Cardiac muscle cell (in vitro differentiated cells and primary cell): ENCODE results near the gene CCNG2. TPM values are rescaled to one million over a fixed set of nuclear protein-coding genes. Genes with fewer than 3 reads are reported as not detected.
"Not testable (repeated sequence)": the region's sequence is repeated elsewhere in the genome, so short reads cannot be mapped to it uniquely, and the experiment has no call there.

Source experiments
- DNase-seq, 2 donors: peaks; one replicate each; pipeline versions ENCODE4 v3.0.0 to v3.0.0-alpha.2; 2010 to 2017; ENCODE audit warnings: low read depth in 1 of 2, low spot score in 1 of 2
- H3K27ac ChIP-seq: fragments of 200-600 bp; sonication (generic); 2 replicates; pipeline ENCODE4 v1.5.1; 2016
- H3K27me3 ChIP-seq: fragments of 200-600 bp; sonication (generic); 2 replicates; pipeline ENCODE4 v1.6.0; 2016; ENCODE audit warnings: control low read depth
- H3K36me3 ChIP-seq: fragments of 200-600 bp; sonication (generic); 2 replicates; pipeline ENCODE4 v1.5.1; 2016; ENCODE audit warnings: control low read depth
- H3K4me1 ChIP-seq: fragments of 200-600 bp; sonication (generic); 2 replicates; pipeline ENCODE4 v1.8.1; 2017; ENCODE audit warnings: low read depth, mild to moderate bottlenecking, mixed run types
- H3K4me3 ChIP-seq: fragments of 200-600 bp; sonication (generic); 2 replicates; pipeline ENCODE4 v1.5.1; 2016; ENCODE audit warnings: mild to moderate bottlenecking
- H3K9me3 ChIP-seq: fragments of 200-600 bp; sonication (generic); 2 replicates; pipeline ENCODE4 v1.5.1; 2017; ENCODE audit warnings: low read depth, mild to moderate bottlenecking, control low read depth
- polyA plus RNA-seq: library from polyadenylated mRNA; unstranded; fragments of >200 nt; fragmentation: Nextera tagmentation; extraction: Ambion mirVana; gene quantifications from 2 replicates; pipeline ENCODE4 v1.2.1, GENCODE V29; 2016
- total RNA-seq: library from RNA; depleted of rRNA; stranded (reverse); fragments of >200 nt; gene quantifications from 2 replicates; pipeline ENCODE4 v1.2.3, GENCODE V29; 2016
- TF ChIP-seq, protein P1 (sequence below): IDR thresholded peaks from 2 replicates; pipeline ENCODE4 v1.5.1; 2012; ENCODE audit warnings: low read depth, mild to moderate bottlenecking, low read length

CCNG2 gene
- total and polyA plus RNA-seq, 2 experiments from 2014 or later = 15.0 to 18.3 TPM

DNA sequence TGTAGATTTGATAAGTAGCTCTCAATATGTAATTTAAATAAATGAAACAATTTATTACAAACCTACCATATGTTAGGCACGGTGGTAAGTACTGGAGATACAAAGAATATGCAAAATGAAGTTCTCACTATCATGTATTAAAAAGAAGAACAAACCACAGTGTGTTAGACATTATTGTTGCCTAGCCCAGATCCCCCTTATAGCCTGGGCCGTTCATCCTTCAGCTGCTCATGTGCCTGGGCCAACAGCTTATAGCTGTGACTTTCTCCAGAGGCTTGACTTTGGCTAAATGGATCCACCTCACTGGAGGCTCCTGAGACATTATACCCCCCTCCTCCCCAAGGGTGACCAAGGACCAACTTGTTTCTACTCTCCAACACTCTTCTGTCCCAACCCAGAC is 29.8 kb upstream of the CCNG2 start:
- Histone ChIP-seq H3K36me3 (no peaks in the 10 kb centered on the region), H3K9me3 (no peaks in the 10 kb centered on the region), H3K4me1 (peaks cover 2% of the 10 kb centered on the region), H3K4me3 (no peak overlapping the region), H3K27me3 (no peaks in the 10 kb centered on the region), H3K27ac (no peak overlapping the region)
- TF ChIP-seq, protein P1, sequence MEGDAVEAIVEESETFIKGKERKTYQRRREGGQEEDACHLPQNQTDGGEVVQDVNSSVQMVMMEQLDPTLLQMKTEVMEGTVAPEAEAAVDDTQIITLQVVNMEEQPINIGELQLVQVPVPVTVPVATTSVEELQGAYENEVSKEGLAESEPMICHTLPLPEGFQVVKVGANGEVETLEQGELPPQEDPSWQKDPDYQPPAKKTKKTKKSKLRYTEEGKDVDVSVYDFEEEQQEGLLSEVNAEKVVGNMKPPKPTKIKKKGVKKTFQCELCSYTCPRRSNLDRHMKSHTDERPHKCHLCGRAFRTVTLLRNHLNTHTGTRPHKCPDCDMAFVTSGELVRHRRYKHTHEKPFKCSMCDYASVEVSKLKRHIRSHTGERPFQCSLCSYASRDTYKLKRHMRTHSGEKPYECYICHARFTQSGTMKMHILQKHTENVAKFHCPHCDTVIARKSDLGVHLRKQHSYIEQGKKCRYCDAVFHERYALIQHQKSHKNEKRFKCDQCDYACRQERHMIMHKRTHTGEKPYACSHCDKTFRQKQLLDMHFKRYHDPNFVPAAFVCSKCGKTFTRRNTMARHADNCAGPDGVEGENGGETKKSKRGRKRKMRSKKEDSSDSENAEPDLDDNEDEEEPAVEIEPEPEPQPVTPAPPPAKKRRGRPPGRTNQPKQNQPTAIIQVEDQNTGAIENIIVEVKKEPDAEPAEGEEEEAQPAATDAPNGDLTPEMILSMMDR = no peak
- DNase-seq = no peak

DNA sequence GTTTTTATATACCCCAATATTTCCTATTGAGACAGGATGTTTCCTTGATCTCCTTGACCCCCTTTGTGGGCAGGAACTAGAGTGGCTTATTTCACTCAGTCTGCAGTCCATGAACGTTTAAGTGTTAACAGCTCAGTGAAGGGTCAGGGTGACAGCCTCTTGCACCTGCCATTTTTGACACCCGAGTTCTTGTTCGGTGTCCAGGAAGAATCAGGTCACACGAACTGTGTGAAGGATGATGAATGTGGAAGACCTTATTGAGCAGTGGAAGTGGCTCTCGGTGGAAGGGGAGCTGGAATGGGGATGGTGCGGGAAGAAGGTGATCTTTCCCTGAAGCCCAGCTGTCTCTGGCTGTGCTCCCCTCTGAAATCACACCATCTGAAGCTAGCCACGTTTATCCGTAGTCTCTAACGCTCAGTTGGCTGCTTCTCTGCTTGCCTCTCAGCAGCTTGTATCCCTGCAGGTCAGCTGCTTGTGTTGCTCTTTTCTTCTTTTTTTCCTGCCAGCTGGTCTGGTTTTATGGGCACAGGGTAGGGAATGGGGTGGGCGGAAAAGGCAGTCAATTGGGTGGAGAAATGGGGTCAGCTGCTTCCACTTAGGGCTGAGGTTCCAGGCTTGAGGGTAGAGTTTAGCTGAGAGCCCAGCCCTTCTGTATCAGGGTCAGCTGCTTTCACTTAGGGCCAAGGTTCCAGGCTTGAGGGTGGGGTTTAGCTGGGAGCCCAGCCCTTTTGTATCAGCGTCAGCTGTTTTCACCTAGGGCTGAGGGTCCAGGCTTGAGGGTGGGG is 29.0 kb upstream of the CCNG2 start:
- Histone ChIP-seq H3K27me3 (no peaks in the 10 kb centered on the region), H3K27ac (no peak overlapping the region), H3K9me3 (no peaks in the 10 kb centered on the region), H3K4me1 (peaks cover 2% of the 10 kb centered on the region), H3K4me3 (no peak overlapping the region), H3K36me3 (no peaks in the 10 kb centered on the region)
- TF ChIP-seq, protein P1 = no peak
- DNase-seq = peak in 1 of 2 donors; percentile 4

DNA sequence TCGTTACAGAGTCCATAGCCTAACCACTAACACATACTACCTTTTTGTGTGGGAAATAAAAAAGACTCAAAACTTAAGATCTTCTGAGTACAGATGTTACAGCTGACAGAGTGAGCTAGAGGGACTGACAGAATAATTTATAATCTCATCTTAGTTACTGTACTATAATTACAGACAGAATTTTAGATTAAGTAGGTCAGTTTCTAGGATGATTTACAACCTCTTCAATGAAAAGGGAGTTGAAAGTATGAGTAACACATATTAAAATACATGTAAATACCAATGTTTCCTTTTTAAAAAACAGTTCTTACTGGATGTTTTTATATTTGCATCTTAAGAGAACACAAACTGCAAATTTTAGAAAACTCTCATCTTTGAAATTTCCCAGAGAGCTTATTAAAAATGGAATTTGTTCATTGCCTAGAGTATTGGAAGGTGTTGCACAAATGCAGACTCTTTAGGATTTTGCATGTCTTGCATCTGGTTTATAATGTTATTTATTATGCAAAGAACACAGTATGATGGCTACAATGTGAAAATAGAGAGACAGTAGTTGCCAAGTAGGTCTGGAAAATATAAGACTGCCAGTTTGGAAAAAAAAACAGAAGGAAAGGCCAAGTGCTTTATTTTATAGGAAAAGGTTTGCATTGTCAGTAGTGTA is 24.2 kb upstream of the CCNG2 start:
- TF ChIP-seq, protein P1 = no peak
- H3K9me3 ChIP-seq = no peaks in the 10 kb centered on the region
- H3K4me1 ChIP-seq = no peaks in the 10 kb centered on the region
- H3K27me3 ChIP-seq = no peaks in the 10 kb centered on the region
- no peak for DNase-seq
- H3K36me3 ChIP-seq = no peaks in the 10 kb centered on the region
- no peak overlapping the region for H3K27ac ChIP-seq
- H3K4me3 ChIP-seq = no peak overlapping the region

DNA sequence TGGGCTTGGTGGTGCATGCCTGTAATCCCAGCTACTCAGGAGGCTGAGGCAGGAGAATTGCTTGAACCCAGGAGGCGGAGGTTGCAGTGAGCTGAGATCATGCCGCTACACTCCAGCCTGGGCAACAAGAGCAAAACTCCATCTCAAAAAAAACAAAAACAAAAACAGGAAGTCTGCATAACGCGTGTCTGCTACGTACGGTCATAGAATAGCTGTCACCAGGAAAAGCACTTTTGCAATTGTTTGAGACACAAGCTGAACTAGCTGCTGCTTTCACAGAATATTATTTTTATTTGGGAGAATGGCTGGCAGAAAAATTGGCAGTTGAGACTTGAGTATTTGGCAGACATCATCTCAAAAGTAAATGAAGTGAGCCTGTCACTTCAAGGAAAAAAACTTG is 19.6 kb upstream of the CCNG2 start:
- H3K9me3 ChIP-seq, H3K4me1 ChIP-seq, DNase-seq, H3K27me3 ChIP-seq, H3K27ac ChIP-seq, H3K36me3 ChIP-seq, H3K4me3 ChIP-seq: not testable (repeated sequence)

DNA sequence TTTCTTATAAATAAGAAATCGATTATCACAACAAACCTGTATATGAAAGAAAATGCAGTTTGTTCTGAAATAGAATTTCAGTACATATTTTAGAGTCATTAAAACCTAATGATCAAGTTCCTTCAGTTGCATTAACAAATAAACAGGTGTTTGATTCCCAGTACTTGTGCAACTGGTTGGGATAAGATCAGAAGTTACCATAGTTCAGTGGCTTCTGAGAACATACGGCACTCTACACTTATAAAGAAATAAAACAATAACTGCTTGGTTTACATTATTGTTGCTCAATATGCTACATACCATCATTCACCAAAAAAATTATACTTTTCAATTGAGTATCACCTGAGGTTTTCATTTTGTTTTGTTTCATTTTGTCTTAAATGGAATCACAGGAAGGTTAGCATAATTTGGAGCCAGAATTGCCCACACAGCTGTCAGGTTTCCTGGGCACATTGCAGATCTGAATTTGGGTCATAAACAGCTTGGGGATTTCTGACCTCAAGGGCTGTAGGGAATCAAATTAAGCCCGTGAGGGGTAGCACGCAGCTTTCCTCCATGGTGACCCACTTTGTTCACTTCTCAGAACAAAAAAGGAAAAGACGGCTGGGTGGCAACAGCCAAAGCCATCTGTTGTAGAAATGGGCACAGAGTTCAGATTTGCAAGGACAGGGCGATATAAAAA is 14.9 kb upstream of the CCNG2 start:
- Histone ChIP-seq H3K9me3 (no peaks in the 10 kb centered on the region), H3K27ac (no peak overlapping the region), H3K27me3 (no peaks in the 10 kb centered on the region), H3K36me3 (no peaks in the 10 kb centered on the region), H3K4me3 (no peak overlapping the region), H3K4me1 (peaks cover 15% of the 10 kb centered on the region)
- no peak for DNase-seq
- TF ChIP-seq, protein P1 = no peak

DNA sequence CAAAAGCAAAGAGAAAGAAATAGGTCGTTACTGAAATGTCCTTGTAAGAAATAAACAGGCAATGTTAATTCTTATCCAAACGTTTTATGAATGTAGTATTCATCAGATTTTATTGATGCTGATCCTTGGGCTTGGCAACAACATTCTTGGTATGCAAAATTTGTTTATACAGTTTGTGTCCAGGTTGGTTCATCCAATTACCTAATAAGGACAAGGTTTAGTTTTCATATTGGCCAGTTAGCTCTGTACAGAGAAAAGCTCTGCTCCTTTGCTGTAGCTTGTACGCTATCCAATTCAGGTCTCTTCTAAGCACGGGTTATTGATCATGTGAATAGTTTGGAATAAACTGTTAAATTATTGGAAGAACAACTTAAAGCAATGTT is 14.4 kb upstream of the CCNG2 start:
- H3K4me3 ChIP-seq = no peak overlapping the region
- H3K36me3 ChIP-seq = no peaks in the 10 kb centered on the region
- TF ChIP-seq, protein P1 = no peak
- no peak overlapping the region for H3K27ac ChIP-seq
- DNase-seq = no peak
- no peaks in the 10 kb centered on the region for H3K27me3 ChIP-seq
- peaks cover 17% of the 10 kb centered on the region for H3K4me1 ChIP-seq
- no peaks in the 10 kb centered on the region for H3K9me3 ChIP-seq
